OCI-LY3 (cell line): ENCODE measurements around the gene HM13.

Experiments used
- H2AFZ ChIP-seq: fragments of 200-600, 300-600 bp; shearing (Covaris generic); 2 replicates; pipeline ENCODE4 v1.6.0; 2014; ENCODE audit warnings: antibody characterized with exemption, low read depth, low read length
- H3K27ac ChIP-seq: fragments of 200-600, 300-600 bp; sonication (generic); 2 replicates; pipeline ENCODE4 v1.5.1; 2014; ENCODE audit warnings: mild to moderate bottlenecking, low read length, moderate library complexity, mixed read lengths
- H3K27me3 ChIP-seq: fragments of 200-600, 300-600 bp; sonication (generic); 2 replicates; pipeline ENCODE4 v1.6.1; 2014; ENCODE audit warnings: low read depth, low read length, mixed read lengths
- H3K36me3 ChIP-seq: fragments of 200-600, 300-600 bp; sonication (generic); replicated peaks from 2 replicates; pipeline ENCODE3; 2014; ENCODE audit warnings: low read depth, low read length, mixed read lengths
- H3K4me1 ChIP-seq: fragments of 300-600, 200-600 bp; sonication (generic); 2 replicates; pipeline ENCODE4 v1.6.1; 2014; ENCODE audit warnings: low read length, mixed read lengths
- H3K4me2 ChIP-seq: fragments of 200-600, 300-600 bp; sonication (generic); 2 replicates; pipeline ENCODE4 v1.6.1; 2014; ENCODE audit warnings: low read length, mixed read lengths
- H3K4me3 ChIP-seq: fragments of 300-600, 200-600 bp; sonication (generic); 2 replicates; pipeline ENCODE4 v1.5.1; 2014; ENCODE audit warnings: antibody characterized with exemption, mild to moderate bottlenecking, low read length, moderate library complexity
- H3K79me2 ChIP-seq: fragments of 300-600, 200-600 bp; shearing (Covaris generic); 2 replicates; pipeline ENCODE4 v1.6.1; 2014; ENCODE audit warnings: mild to moderate bottlenecking, low read length, mixed read lengths
- H3K9ac ChIP-seq: fragments of 300-600, 200-600 bp; shearing (Covaris generic); 2 replicates; pipeline ENCODE4 v1.6.0; 2014; ENCODE audit warnings: mild to moderate bottlenecking, low read length, moderate library complexity
- H3K9me3 ChIP-seq: fragments of 200-600, 300-600 bp; shearing (Covaris generic); 2 replicates; pipeline ENCODE4 v1.6.1; 2014; ENCODE audit warnings: low read length, mixed read lengths; ENCODE audit not compliant: insufficient read depth
- H4K20me1 ChIP-seq: fragments of 200-600, 300-600 bp; sonication (generic); 2 replicates; pipeline ENCODE4 v1.6.1; 2016; ENCODE audit warnings: low read length, mixed read lengths; ENCODE audit not compliant: insufficient read depth
- CTCF ChIP-seq: fragments of 200-600, 300-600 bp; sonication (generic); IDR thresholded peaks from 2 replicates; pipeline ENCODE4 v1.5.1; 2014; ENCODE audit warnings: antibody characterized with exemption, low read length, low read depth
- EZH2phosphoT487 ChIP-seq: fragments of 200-600 bp; shearing (Covaris generic); IDR thresholded peaks from 2 replicates; pipeline ENCODE4 v1.6.1; 2018; ENCODE audit warnings: antibody characterized with exemption, mixed run types, low read depth

The HM13 gene

GRCh38 chr20:31494131-31494530, 20.1 kb upstream of the HM13 start:
- no peak for TF ChIP-seq CTCF
- no peak for TF ChIP-seq EZH2phosphoT487
- Histone ChIP-seq H2AFZ (no peak overlapping the region), H3K9ac (no peak overlapping the region), H3K9me3 (no peaks in the 10 kb centered on the region), H3K4me1 (no peaks in the 10 kb centered on the region), H3K4me3 (no peak overlapping the region), H3K79me2 (no peaks in the 10 kb centered on the region), H3K27me3 (peaks cover 22% of the 10 kb centered on the region), H3K27ac (no peak overlapping the region), H3K4me2 (no peak overlapping the region), H4K20me1 (no peaks in the 10 kb centered on the region), H3K36me3 (no peaks in the 10 kb centered on the region)

GRCh38 chr20:31496761-31497295, 17.4 kb upstream of the HM13 start:
- Histone ChIP-seq H3K4me2 (no peak overlapping the region), H3K9ac (no peak overlapping the region)

GRCh38 chr20:31497838-31498540, 16.3 kb upstream of the HM13 start:
- H3K27ac ChIP-seq = no peak overlapping the region
- H3K36me3 ChIP-seq = no peaks in the 10 kb centered on the region

More at GRCh38 chr20:31496761-31497295, 17.4 kb upstream of the HM13 start:
- no peaks in the 10 kb centered on the region for H3K4me1 ChIP-seq
- H3K27me3 ChIP-seq = peaks cover 22% of the 10 kb centered on the region
- no peak overlapping the region for H3K27ac ChIP-seq
- no peaks in the 10 kb centered on the region for H3K36me3 ChIP-seq
- H3K9me3 ChIP-seq = no peaks in the 10 kb centered on the region
- TF ChIP-seq CTCF (no peak), EZH2phosphoT487 (no peak)
- no peak overlapping the region for H2AFZ ChIP-seq
- no peaks in the 10 kb centered on the region for H3K79me2 ChIP-seq
- H4K20me1 ChIP-seq = no peaks in the 10 kb centered on the region
- no peak overlapping the region for H3K4me3 ChIP-seq

GRCh38 chr20:31500527-31500926, 13.7 kb upstream of the HM13 start:
- Histone ChIP-seq H4K20me1 (no peaks in the 10 kb centered on the region), H3K36me3 (no peaks in the 10 kb centered on the region), H3K9ac (no peak overlapping the region), H2AFZ (no peak overlapping the region), H3K27me3 (peaks cover 26% of the 10 kb centered on the region), H3K4me3 (no peak overlapping the region), H3K9me3 (no peaks in the 10 kb centered on the region), H3K4me1 (no peaks in the 10 kb centered on the region), H3K27ac (no peak overlapping the region), H3K4me2 (no peak overlapping the region), H3K79me2 (no peaks in the 10 kb centered on the region)
- TF ChIP-seq EZH2phosphoT487 (no peak), CTCF (no peak)

More at GRCh38 chr20:31497838-31498540, 16.3 kb upstream of the HM13 start:
- Histone ChIP-seq H3K4me3 (no peak overlapping the region), H3K9me3 (no peaks in the 10 kb centered on the region), H2AFZ (no peak overlapping the region), H3K4me2 (no peak overlapping the region), H3K27me3 (peaks cover 22% of the 10 kb centered on the region), H3K9ac (no peak overlapping the region), H3K4me1 (no peaks in the 10 kb centered on the region), H3K79me2 (no peaks in the 10 kb centered on the region), H4K20me1 (no peaks in the 10 kb centered on the region)
- no peak for TF ChIP-seq EZH2phosphoT487
- no peak for TF ChIP-seq CTCF
